A549 (cell line): ENCODE measurements around the gene NEXN. TPM values are rescaled to one million over a fixed set of nuclear protein-coding genes. Genes with fewer than 3 reads are reported as not detected.
A peak's percentile ranks its signal among the peaks of the same experiment; 100 is the strongest.

Source experiments
- ATAC-seq, 2 experiments: fragments of 200-7000 bp in 1 of 2; fragments of >200 bp in 1 of 2; cut with Nextera tagmentation in 1 of 2; cut with Tn5 transposase in 1 of 2; 3 replicates each; pipeline versions ENCODE4 v1.8.0 to v1.9.1; 2018 to 2020; ENCODE audit warnings: mild to moderate bottlenecking in 1 of 2, moderate library complexity in 1 of 2
- CTCF ChIA-PET: fragments of 300-600 bp; sonication (Branson Sonifier 250); formaldehyde crosslinking; extraction: SDS; loops from one replicate; lab custom pipeline; 2021; ENCODE audit warnings: antibody characterized with exemption, inconsistent platforms; lab: Yijun Ruan, JAX
- POLR2A ChIA-PET: fragments of 350-600 bp; formaldehyde crosslinking; extraction: SDS; loops from one replicate; lab custom pipeline; 2021; ENCODE audit warnings: antibody characterized with exemption, inconsistent platforms; lab: Yijun Ruan, JAX
- DNase-seq, 2 experiments: peaks; one replicate each; pipeline versions ENCODE4 v3.0.0 to v3.0.0-alpha.2; 2011 to 2016; ENCODE audit warnings: low read depth in 1 of 2, low spot score in 1 of 2
- FAIRE-seq: peaks from 2 replicates; lab custom pipeline; 2011; peaks lifted over from hg19 to GRCh38; lab: Jason Lieb, UNC
- H3K27ac ChIP-seq, 2 experiments: fragments of >200 bp; sonication (Bioruptor Twin); formaldehyde crosslinking; 3 replicates each; pipeline ENCODE4 v1.5.1; 2016 to 2017
- H3K4me1 ChIP-seq: fragments of >200 bp; sonication (Bioruptor Twin); formaldehyde crosslinking; 3 replicates; pipeline ENCODE4 v1.6.1; 2016
- H3K4me2 ChIP-seq: fragments of >200 bp; sonication (Bioruptor Twin); formaldehyde crosslinking; 3 replicates; pipeline ENCODE4 v1.6.1; 2016
- H3K4me3 ChIP-seq: fragments of >200 bp; sonication (Bioruptor Twin); formaldehyde crosslinking; 3 replicates; pipeline ENCODE4 v1.5.1; 2016
- H3K9me3 ChIP-seq: fragments of >200 bp; sonication (Bioruptor Twin); formaldehyde crosslinking; 3 replicates; pipeline ENCODE4 v1.6.1; 2016
- CBX8 ChIP-seq: fragments of 200-600 bp; sonication (generic); IDR thresholded peaks from 2 replicates; pipeline ENCODE4 v1.6.1; 2016
- CEBPB ChIP-seq, 2 experiments: fragments of >200 bp in 1 of 2; sonication (Bioruptor Twin) in 1 of 2; formaldehyde crosslinking in 1 of 2; IDR thresholded peaks; 2 replicates each; pipeline ENCODE4 v1.6.1; 2012 to 2016
- FOSB ChIP-seq: fragments of 250-450 bp; sonication (Bioruptor Pico); IDR thresholded peaks from 2 replicates; pipeline ENCODE4 v1.5.0; 2020; ENCODE audit warnings: mild to moderate bottlenecking, moderate library complexity
- FOSL2 ChIP-seq, 2 experiments: fragments of 450-650 bp in 1 of 2; fragments of >200 bp in 1 of 2; sonication (Bioruptor Twin) in 1 of 2; formaldehyde crosslinking; IDR thresholded peaks; 2 replicates each; pipeline versions ENCODE4 v1.5.0 to v1.6.1; 2016 to 2020; ENCODE audit warnings: mild to moderate bottlenecking in 1 of 2, moderate library complexity in 1 of 2
- GATA3 ChIP-seq: IDR thresholded peaks from 2 replicates; pipeline ENCODE4 v1.6.1; 2012; ENCODE audit warnings: borderline replicate concordance
- HOXA7 ChIP-seq: fragments of 250-450 bp; sonication (Bioruptor Pico); IDR thresholded peaks from 2 replicates; pipeline ENCODE4 v1.5.0; 2020; ENCODE audit warnings: mild to moderate bottlenecking, moderate library complexity
- JUN ChIP-seq, 2 experiments: fragments of >200 bp; sonication (Bioruptor Twin); formaldehyde crosslinking; IDR thresholded peaks; 2 replicates in 1 of 2; 3 replicates in 1 of 2; pipeline ENCODE4 v1.6.1; 2016 to 2017
- JUNB ChIP-seq: fragments of >200 bp; sonication (Bioruptor Twin); formaldehyde crosslinking; IDR thresholded peaks from 2 replicates; pipeline ENCODE4 v1.6.1; 2016
- MYC ChIP-seq: IDR thresholded peaks from 2 replicates; pipeline ENCODE4 v1.6.1; 2012; ENCODE audit warnings: mild to moderate bottlenecking, inconsistent platforms, low read length, improper control_type of control experiment, borderline replicate concordance
- NR3C1 ChIP-seq: fragments of >200 bp; sonication (Bioruptor Twin); formaldehyde crosslinking; IDR thresholded peaks from 3 replicates; pipeline ENCODE4 v1.6.1; 2017
- POLR2AphosphoS2 ChIP-seq: conservative IDR thresholded peaks from 2 replicates; pipeline ENCODE4 v1.6.1; 2012; ENCODE audit warnings: low read length, improper control_type of control experiment, inconsistent platforms
- RARB ChIP-seq: fragments of 250-450 bp; sonication (Bioruptor Pico); IDR thresholded peaks from 2 replicates; pipeline ENCODE4 v1.8.0; 2021; ENCODE audit warnings: mild to moderate bottlenecking, moderate library complexity
- RCOR1 ChIP-seq: fragments of 150-350 bp; IDR thresholded peaks from 2 replicates; pipeline ENCODE4 v1.6.1; 2014; ENCODE audit warnings: antibody characterized with exemption, low read length, low read depth
- SREBF2 ChIP-seq: fragments of 450-650 bp; IDR thresholded peaks from 2 replicates; pipeline ENCODE4 v1.6.1; 2014; ENCODE audit warnings: mild to moderate bottlenecking, moderate library complexity
- TP53 ChIP-seq: fragments of 250-450 bp; sonication (Bioruptor Pico); IDR thresholded peaks from 2 replicates; pipeline ENCODE4 v1.5.0; 2021; ENCODE audit warnings: mild to moderate bottlenecking, moderate library complexity
- ZC3H11A ChIP-seq: fragments of 450-650 bp; IDR thresholded peaks from 2 replicates; pipeline ENCODE4 v1.6.1; 2014; ENCODE audit warnings: antibody characterized with exemption, mild to moderate bottlenecking
- ZNF302 ChIP-seq: fragments of 250-450 bp; sonication (Bioruptor Pico); IDR thresholded peaks from 2 replicates; pipeline ENCODE4 v1.9.0; 2021; ENCODE audit warnings: inconsistent platforms, mild to moderate bottlenecking, moderate library complexity
- WGBS: methylation state at CpG from one replicate; pipeline ENCODE4 v1.1.6; 2017; ENCODE audit errors: missing lambda C conversion rate; 5-methylcytosine and 5-hydroxymethylcytosine counted together
- polyA plus RNA-seq, 4 experiments: library from polyadenylated mRNA; depleted of rRNA in 3 of 4; stranded (reverse); fragments of >200 nt; fragmentation: RNase III in 1 of 4; extraction: RNeasy Plus Mini Kit Qiagen cat#74134 plus additional on column Dnase treatment in 1 of 4; gene quantifications; 2 replicates in 3 of 4; 3 replicates in 1 of 4; pipeline ENCODE4 v1.2.3, GENCODE V29; 2011 to 2017
- TF ChIP-seq, protein P1 (sequence below): fragments of 150-350 bp; IDR thresholded peaks from 2 replicates; pipeline ENCODE4 v1.6.1; 2014; ENCODE audit warnings: low read depth, mild to moderate bottlenecking, low read length
- TF ChIP-seq, protein P2 (sequence below): fragments of 250-450 bp; sonication (Bioruptor Pico); IDR thresholded peaks from 2 replicates; pipeline ENCODE4 v1.5.0; 2020; ENCODE audit warnings: low read depth, mild to moderate bottlenecking, moderate library complexity
- TF ChIP-seq, protein P3 (sequence below): fragments of >200 bp; sonication (Bioruptor Twin); formaldehyde crosslinking; IDR thresholded peaks from 2 replicates; pipeline ENCODE4 v1.6.1; 2016
- TF ChIP-seq, protein P4 (sequence below): fragments of 200-600 bp; sonication (generic); IDR thresholded peaks from 2 replicates; pipeline ENCODE4 v1.6.1; 2016; ENCODE audit warnings: antibody characterized with exemption, mild to moderate bottlenecking, moderate library complexity
- TF ChIP-seq, protein P5 (sequence below): fragments of 450-650 bp; IDR thresholded peaks from 2 replicates; pipeline ENCODE4 v1.6.1; 2014; ENCODE audit warnings: antibody characterized with exemption

The NEXN gene
- polyA plus RNA-seq, 2 of the 4 experiments (the other 2 are of a cell fraction) = 1.8 to 8.2 TPM

DNA sequence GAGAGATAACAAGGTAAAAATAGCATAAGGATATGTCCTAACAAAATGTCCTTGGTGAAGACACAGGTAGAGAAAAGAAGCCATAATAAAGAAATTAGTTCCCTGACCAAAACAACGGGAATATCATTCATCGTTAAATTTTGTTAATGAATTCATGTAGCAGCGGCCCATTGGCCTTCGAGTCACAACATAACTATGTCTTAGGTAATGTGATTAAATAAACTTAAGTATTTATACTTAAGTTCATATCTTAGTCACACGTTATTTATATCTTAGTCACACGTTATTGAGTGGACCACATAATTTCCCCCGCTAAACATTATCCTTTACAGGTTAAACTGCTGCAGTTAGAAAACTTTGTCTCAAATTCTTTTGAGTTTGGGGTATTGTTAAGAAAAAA is 1.2 kb downstream of the NEXN start:
- WGBS = 2% methylated on average over 7 of the region's 7 CpGs
- FAIRE-seq = no peak
- peak; percentile 62 for TF ChIP-seq JUNB
- no peak for TF ChIP-seq FOSL2 (IDR thresholded peaks at IDR 0.05)
- TF ChIP-seq FOSL2 (CRISPR knock-in tag; IDR thresholded peaks at IDR 0.05) = peak; percentile 69
- TF ChIP-seq POLR2AphosphoS2 = no peak
- no peak for TF ChIP-seq FOSB

DNA sequence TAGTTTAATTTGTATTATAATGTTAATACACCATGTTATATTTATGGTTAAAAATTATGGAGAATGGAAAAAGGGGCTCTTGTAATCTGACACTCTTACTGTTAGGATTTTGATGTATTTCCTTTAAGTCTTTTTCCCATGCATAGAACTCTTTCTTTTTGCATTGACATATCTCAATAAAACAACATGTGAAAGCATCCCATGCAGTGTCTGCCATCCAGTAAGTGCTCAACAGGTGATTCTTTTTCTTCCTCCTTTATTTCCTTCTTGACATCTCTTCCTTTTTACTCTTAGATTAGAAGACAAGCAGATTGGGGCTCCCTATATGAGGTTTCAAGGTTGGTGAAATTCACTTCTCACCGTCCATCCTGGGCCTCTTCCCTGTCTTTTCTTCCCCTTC is 2.8 kb downstream of the NEXN start:
- H3K27ac ChIP-seq = no peak overlapping the region
- no peak overlapping the region for H3K4me2 ChIP-seq
- 93% methylated on average over 1 of the region's 1 CpG for WGBS
- FAIRE-seq (no peak), ATAC-seq (no peak), DNase-seq (no peak)
- POLR2A ChIA-PET = no interaction called here
- no peaks in the 10 kb centered on the region for H3K9me3 ChIP-seq
- peaks cover 17% of the 10 kb centered on the region; the same call in 2 of the 3 replicates for H3K4me1 ChIP-seq
- TF ChIP-seq RARB (no peak), JUN (IDR thresholded peaks at IDR 0.05) (no peak), ZNF302 (CRISPR knock-in tag) (no peak), CEBPB (IDR thresholded peaks at IDR 0.05) (no peak), CBX8 (no peak), ZC3H11A (no peak), HOXA7 (CRISPR knock-in tag) (no peak), NR3C1 (no peak), SREBF2 (no peak), GATA3 (no peak), RCOR1 (no peak), MYC (no peak), TP53 (no peak)
- TF ChIP-seq, protein P1, sequence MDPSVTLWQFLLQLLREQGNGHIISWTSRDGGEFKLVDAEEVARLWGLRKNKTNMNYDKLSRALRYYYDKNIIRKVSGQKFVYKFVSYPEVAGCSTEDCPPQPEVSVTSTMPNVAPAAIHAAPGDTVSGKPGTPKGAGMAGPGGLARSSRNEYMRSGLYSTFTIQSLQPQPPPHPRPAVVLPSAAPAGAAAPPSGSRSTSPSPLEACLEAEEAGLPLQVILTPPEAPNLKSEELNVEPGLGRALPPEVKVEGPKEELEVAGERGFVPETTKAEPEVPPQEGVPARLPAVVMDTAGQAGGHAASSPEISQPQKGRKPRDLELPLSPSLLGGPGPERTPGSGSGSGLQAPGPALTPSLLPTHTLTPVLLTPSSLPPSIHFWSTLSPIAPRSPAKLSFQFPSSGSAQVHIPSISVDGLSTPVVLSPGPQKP = no peak
- TF ChIP-seq, protein P2, sequence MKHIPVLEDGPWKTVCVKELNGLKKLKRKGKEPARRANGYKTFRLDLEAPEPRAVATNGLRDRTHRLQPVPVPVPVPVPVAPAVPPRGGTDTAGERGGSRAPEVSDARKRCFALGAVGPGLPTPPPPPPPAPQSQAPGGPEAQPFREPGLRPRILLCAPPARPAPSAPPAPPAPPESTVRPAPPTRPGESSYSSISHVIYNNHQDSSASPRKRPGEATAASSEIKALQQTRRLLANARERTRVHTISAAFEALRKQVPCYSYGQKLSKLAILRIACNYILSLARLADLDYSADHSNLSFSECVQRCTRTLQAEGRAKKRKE (CRISPR knock-in tag) = no peak
- TF ChIP-seq, protein P3, sequence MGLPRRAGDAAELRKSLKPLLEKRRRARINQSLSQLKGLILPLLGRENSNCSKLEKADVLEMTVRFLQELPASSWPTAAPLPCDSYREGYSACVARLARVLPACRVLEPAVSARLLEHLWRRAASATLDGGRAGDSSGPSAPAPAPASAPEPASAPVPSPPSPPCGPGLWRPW = no peak
- TF ChIP-seq, protein P4, sequence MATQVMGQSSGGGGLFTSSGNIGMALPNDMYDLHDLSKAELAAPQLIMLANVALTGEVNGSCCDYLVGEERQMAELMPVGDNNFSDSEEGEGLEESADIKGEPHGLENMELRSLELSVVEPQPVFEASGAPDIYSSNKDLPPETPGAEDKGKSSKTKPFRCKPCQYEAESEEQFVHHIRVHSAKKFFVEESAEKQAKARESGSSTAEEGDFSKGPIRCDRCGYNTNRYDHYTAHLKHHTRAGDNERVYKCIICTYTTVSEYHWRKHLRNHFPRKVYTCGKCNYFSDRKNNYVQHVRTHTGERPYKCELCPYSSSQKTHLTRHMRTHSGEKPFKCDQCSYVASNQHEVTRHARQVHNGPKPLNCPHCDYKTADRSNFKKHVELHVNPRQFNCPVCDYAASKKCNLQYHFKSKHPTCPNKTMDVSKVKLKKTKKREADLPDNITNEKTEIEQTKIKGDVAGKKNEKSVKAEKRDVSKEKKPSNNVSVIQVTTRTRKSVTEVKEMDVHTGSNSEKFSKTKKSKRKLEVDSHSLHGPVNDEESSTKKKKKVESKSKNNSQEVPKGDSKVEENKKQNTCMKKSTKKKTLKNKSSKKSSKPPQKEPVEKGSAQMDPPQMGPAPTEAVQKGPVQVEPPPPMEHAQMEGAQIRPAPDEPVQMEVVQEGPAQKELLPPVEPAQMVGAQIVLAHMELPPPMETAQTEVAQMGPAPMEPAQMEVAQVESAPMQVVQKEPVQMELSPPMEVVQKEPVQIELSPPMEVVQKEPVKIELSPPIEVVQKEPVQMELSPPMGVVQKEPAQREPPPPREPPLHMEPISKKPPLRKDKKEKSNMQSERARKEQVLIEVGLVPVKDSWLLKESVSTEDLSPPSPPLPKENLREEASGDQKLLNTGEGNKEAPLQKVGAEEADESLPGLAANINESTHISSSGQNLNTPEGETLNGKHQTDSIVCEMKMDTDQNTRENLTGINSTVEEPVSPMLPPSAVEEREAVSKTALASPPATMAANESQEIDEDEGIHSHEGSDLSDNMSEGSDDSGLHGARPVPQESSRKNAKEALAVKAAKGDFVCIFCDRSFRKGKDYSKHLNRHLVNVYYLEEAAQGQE = no peak
- TF ChIP-seq, protein P5, sequence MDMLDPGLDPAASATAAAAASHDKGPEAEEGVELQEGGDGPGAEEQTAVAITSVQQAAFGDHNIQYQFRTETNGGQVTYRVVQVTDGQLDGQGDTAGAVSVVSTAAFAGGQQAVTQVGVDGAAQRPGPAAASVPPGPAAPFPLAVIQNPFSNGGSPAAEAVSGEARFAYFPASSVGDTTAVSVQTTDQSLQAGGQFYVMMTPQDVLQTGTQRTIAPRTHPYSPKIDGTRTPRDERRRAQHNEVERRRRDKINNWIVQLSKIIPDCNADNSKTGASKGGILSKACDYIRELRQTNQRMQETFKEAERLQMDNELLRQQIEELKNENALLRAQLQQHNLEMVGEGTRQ = no peak
- no peak overlapping the region for H3K4me3 ChIP-seq
- CTCF ChIA-PET = no interaction called here

More for the DNA sequence above, 1.2 kb downstream of the NEXN start:
- peak overlapping the region; percentile 87 for H3K4me3 ChIP-seq
- ChIA-PET POLR2A (no interaction called here), CTCF (no interaction called here)
- peak overlapping the region; percentile 87 to 97 for H3K27ac ChIP-seq
- H3K4me2 ChIP-seq = peak overlapping the region; percentile 90
- H3K4me1 ChIP-seq = peaks cover 17% of the 10 kb centered on the region; the same call in 2 of the 3 replicates
- no peaks in the 10 kb centered on the region for H3K9me3 ChIP-seq
- DNase-seq (peak; percentile 8 to 12), ATAC-seq (peak in 1 of 2 experiments; percentile 32; a peak in 2 of 6 replicates)
